Measurements from ENCODE around the gene CYP2J2.
"Not testable (repeated sequence)": the region's sequence is repeated elsewhere in the genome, so short reads cannot be mapped to it uniquely, and the experiment has no call there.

CYP2J2 gene, protein sequence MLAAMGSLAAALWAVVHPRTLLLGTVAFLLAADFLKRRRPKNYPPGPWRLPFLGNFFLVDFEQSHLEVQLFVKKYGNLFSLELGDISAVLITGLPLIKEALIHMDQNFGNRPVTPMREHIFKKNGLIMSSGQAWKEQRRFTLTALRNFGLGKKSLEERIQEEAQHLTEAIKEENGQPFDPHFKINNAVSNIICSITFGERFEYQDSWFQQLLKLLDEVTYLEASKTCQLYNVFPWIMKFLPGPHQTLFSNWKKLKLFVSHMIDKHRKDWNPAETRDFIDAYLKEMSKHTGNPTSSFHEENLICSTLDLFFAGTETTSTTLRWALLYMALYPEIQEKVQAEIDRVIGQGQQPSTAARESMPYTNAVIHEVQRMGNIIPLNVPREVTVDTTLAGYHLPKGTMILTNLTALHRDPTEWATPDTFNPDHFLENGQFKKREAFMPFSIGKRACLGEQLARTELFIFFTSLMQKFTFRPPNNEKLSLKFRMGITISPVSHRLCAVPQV

DNA sequence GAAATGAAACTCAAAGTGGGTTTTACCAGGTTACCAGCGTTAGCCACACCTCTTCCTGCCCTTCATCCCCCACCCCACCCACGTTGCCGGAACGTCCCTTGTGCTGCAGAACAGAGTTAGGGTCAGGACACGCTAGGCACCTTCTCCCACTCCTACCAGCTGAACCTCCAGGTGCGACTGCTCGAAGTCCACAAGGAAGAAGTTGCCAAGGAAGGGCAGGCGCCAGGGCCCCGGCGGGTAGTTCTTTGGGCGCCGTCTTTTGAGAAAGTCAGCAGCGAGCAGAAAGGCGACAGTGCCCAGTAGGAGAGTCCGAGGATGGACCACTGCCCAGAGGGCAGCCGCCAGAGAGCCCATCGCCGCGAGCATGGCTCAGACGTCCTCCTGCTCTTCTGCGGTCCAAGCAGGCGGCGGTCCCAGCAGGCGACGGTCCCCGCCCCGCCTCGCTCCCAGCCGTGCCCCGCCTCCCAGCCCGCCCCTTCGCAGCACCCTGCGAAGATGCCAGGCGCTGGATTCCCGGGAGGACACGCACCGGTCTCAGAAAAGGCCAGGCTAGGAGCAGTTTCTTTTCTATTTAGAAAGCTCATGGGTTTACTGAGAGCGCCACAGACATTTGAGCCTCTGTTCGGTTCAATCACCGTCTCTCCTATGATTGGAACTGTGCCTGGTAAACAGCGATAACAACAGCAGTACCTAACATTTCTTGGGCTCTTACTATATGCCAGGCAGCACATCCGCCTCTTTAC is at the start of gene CYP2J2:
CYP2J2 (minus strand) TSS at position 393 of the 743 bp plus-strand sequence; CDS start at position 366, 27 bp downstream.
- DNase-seq (ENCODE audit: low spot score): peak; percentile 61

DNA sequence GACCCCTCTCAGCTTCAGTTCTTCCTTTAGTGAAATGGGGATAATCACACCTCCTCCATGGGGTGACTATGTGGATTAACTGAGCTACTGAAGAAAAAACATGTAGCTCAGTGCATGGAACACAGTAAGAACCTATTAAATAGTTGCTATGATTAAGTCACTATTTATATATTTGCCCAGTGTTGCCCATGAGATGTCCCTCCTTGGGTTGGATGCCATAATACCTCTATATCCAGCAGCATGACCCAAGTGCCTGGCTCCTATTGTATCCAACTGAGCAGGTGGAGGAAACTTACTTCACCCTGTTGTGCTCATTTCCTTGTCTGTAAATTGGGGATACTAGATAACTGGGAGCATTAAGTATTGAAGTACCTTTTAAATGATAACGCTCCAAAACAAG is 47.1 kb upstream of the CYP2J2 start:
- DNase-seq (ENCODE audit: low spot score): no peak

DNA sequence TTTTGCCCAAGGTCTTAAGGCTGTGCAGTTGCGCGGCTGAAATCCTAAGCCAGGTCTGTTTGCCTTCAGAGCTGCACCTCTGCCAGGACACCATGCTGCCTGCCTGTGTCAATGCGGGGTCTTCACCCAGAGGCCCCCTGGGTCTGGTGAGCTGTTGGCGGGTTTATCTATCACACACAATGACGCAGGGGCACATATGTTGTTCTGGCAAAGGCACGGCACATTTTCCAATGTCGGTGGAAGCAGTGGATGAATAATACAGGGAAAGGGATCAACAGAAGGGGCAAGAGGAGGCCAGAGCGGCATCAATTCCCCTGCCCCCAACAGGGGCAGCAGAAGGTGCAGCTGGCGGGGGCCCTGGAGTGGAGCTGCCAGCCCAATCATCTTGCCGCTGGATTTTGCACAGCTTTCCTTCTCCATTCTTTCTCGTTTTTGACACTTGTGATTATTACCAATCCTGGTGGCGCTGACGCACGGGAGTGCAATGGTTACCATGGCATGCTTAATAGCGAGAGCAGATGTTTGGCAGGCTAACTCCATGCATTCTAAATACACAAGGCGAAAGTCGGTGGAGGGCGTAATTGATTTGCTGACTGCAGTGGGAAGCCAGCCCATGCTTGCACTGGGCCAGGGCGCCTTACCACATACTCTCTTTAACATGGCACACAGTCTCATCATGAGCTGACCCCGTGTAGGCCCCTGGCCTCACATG is 45.8 kb upstream of the CYP2J2 start:
- peak; percentile 42 for DNase-seq (ENCODE audit: low spot score)

DNA sequence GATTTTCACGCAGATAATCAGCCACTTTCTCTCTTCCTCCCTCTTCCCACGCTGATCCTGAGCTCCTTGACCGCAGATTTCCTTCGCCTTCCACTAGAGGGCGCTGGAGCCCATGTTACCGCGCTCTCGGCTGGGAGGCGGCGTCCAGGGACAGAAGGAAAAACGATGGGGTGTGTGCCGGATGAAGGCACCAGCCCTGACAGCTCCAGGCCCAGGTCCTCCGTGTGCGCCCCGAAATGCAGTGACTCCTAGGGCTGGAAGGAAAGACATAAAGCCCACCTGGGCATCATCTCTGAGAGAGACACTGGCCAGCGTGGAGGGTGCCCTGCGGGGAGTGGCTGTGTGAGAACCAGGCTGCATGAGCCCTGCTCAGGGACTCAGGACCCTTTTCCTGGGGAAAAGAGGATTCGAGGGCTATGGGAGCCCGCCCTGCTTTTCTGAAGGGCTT is 44.9 kb upstream of the CYP2J2 start:
- peak; percentile 89 for DNase-seq (ENCODE audit: low spot score)

- DNase-seq (ENCODE audit: low spot score): not testable (repeated sequence)
Observed at GRCh38 chr1:59969542-59970175, 43.1 kb upstream of the CYP2J2 start.

GRCh38 chr1:59968746-59969145 is 42.2 kb upstream of the CYP2J2 start:
- not testable (repeated sequence) for DNase-seq (ENCODE audit: low spot score)

- no peak for DNase-seq (ENCODE audit: low spot score)
Observed at GRCh38 chr1:59967780-59968179, 41.2 kb upstream of the CYP2J2 start.

GRCh38 chr1:59967141-59967697 is 40.6 kb upstream of the CYP2J2 start:
- no peak for DNase-seq (ENCODE audit: low spot score)

DNA sequence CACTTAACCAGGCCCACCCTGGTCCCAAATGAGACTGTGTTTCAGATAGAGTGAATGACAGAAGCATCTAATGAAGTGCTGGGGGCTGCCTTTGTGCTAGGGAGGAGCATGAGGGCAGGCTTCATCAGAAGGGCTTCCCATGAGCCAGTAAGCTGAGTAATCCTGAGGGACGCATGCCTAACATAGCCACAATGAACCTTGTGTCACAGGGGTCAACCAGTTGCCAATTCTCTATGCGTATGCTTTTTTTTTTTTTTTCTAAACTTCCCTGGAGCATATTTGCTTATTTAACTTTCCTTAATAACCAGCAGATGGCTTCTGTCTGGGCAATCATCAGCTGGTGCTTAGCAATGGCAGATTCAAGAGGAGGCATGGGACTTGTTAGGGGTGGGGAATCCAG is 25.5 kb upstream of the CYP2J2 start:
- DNase-seq (ENCODE audit: low spot score): no peak

DNA sequence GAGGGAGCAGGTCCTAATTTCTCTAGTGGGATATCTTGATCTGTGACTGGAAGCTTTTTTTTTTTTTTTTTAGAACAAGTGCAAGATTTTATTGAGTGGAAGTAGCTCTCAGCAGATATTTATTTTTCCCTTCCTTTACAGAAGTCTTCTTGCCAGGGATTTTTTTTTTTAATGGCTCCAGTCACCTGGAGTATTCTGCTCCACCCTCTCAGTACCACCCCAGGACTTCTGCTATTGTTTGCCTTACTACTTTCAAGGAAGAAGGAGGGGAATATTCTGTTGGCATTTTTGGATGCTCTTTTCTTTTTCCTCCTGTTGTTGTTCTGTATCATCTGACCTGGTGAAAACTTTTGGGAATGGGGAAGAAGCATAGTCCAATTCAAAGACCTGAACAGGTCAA is 23.1 kb upstream of the CYP2J2 start:
- DNase-seq (ENCODE audit: low spot score): no peak

DNA sequence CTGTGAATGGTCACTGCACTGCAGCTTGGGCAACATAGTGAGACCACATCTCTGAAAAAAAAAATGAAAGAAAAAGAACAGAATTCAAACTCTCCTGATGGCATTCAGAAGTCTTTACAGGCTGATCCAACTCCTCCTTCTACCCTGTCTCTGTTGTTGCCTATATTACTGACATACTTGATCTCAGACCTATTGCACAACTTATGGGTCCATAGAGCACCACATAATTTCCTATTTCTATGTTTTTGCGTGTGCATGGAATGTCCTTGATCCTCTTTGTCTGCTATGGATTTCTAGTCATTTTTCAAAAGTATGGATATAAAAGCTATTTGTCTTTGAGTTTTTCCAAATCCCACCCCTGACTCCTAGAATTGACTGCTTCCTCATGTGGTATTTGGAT is 22.4 kb upstream of the CYP2J2 start:
- DNase-seq (ENCODE audit: low spot score): no peak

GRCh38 chr1:59947047-59947938 is 20.7 kb upstream of the CYP2J2 start:
- DNase-seq (ENCODE audit: low spot score): peak; percentile 84

GRCh38 chr1:59945790-59946189 is 19.2 kb upstream of the CYP2J2 start:
- no peak for DNase-seq (ENCODE audit: low spot score)

GRCh38 chr1:59939393-59939792 is 12.8 kb upstream of the CYP2J2 start:
- DNase-seq (ENCODE audit: low spot score): no peak

GRCh38 chr1:59937636-59938210 is 11.2 kb upstream of the CYP2J2 start:
- no peak for DNase-seq (ENCODE audit: low spot score)

GRCh38 chr1:59936358-59936821 is 9.8 kb upstream of the CYP2J2 start:
- DNase-seq (ENCODE audit: low spot score): no peak

DNA sequence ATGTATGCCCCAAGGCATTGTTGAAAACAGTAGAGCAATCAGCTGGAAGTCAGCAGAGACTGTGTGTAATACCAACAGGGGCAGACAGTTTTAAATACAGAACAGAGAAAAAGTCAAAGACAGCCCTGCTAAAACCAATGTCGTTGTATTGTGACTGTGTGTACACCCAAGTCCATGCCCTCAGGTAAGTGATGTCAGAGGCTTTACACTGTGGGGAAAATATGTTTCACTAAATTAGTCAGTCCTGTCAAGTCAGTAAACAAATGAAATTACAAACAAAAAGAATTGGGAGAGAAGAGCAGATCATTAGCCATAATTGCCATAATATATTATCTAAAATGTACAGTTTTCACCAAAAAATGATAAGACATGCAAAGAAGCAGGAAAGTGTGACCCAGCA is 2.4 kb upstream of the CYP2J2 start:
- no peak for DNase-seq (ENCODE audit: low spot score)

- no peak for DNase-seq (ENCODE audit: low spot score)
Observed at GRCh38 chr1:59927213-59927612, 640 bp upstream of the CYP2J2 start.

- no peak for DNase-seq (ENCODE audit: low spot score)
Observed at GRCh38 chr1:59924653-59925052, 1.9 kb downstream of the CYP2J2 start.
